ENCODE measurements around the gene CHCHD3. TPM values are rescaled to one million over a fixed set of nuclear protein-coding genes. Genes with fewer than 3 reads are reported as not detected.

CHCHD3 gene
- total and polyA plus RNA-seq, 2 of the 4 experiments (the other 2 are of a cell fraction): 56.9 to 141 TPM

GRCh38 chr7:132779164-132779563, 302.7 kb downstream of the CHCHD3 start:
- intact Hi-C loops (cut with micrococcal nuclease): no loop called here

More at GRCh38 chr7:132779164-132779563, 302.7 kb downstream of the CHCHD3 start:
- H3K23ac ChIP-seq (ENCODE audit: low read depth, low read length): no peak overlapping the region
- in situ Hi-C loops (cut with MboI; ENCODE audit: low sequenced_read_pairs) (no loop called here), dilution Hi-C loops (cut with HindIII; ENCODE audit: low sequenced_read_pairs, unreplicated experiment) (no loop called here)
- WGBS, 2 experiments (ENCODE audit: extremely low coverage in 2 of 2, insufficient read length in 1 of 2): no CpG with 5 or more reads among the region's 2 CpGs
- ChIA-PET CTCF (interaction anchor here (0.6 kb wide), 1 partner anchor 26 kb away, joined by 3 read pairs; no protein-coding TSS in a partner anchor), POLR2A (ENCODE audit: unreplicated experiment) (no interaction called here)
- no peak overlapping the region for H3K4ac ChIP-seq (ENCODE audit: low read depth, low read length)
- H3K27me3 ChIP-seq (ENCODE audit: control insufficient read depth, insufficient read depth, low read length): peaks cover 5% of the 10 kb centered on the region
- H3K4me3 ChIP-seq (ENCODE audit: insufficient read depth, low read depth, low read length): no peak overlapping the region
- peaks cover 8% of the 10 kb centered on the region for H3K4me1 ChIP-seq (ENCODE audit: control insufficient read depth, insufficient read depth, low read length)
- H2AK9ac ChIP-seq (replicated peaks; ENCODE audit: low read depth, low read length, poor library complexity): no peak overlapping the region
- no peak overlapping the region for H2AFZ ChIP-seq (replicated peaks; ENCODE audit: low read length, poor library complexity)
- no peaks in the 10 kb centered on the region for H3K9me3 ChIP-seq (ENCODE audit: control insufficient read depth, insufficient read depth, low read length)
- H2BK20ac ChIP-seq (ENCODE audit: low read depth, low read length): no peak overlapping the region
- H2BK15ac ChIP-seq (ENCODE audit: low read depth, low read length): no peak overlapping the region
- no peak overlapping the region for H3K4me2 ChIP-seq (ENCODE audit: low read depth, low read length)
- no peak overlapping the region for H3K18ac ChIP-seq (ENCODE audit: low read depth, low read length)
- peaks cover 9% of the 10 kb centered on the region; the same call in 1 of the 2 replicates for H3K9me1 ChIP-seq (ENCODE audit: insufficient read depth, low read length)
- no peak overlapping the region for H2AK5ac ChIP-seq (ENCODE audit: low read depth, low read length)
- H3K56ac ChIP-seq (ENCODE audit: extremely low read depth, insufficient read depth, low read length): no peak overlapping the region
- H2BK120ac ChIP-seq (ENCODE audit: low read depth, low read length): no peak overlapping the region
- H3K36me3 ChIP-seq (ENCODE audit: control insufficient read depth, insufficient read depth, low read length): no peaks in the 10 kb centered on the region
- H2BK5ac ChIP-seq (ENCODE audit: low read depth, low read length, poor library complexity, severe bottlenecking): no peak overlapping the region
- ATAC-seq (ENCODE audit: low read depth) (no peak), DNase-seq (no peak)
- no peak overlapping the region for H4K91ac ChIP-seq (ENCODE audit: insufficient read depth, low read depth, low read length)
- no peaks in the 10 kb centered on the region for H3K79me1 ChIP-seq (ENCODE audit: low read depth in 1 of 2, low read length in 2 of 2)
- no peak overlapping the region for H4K5ac ChIP-seq (ENCODE audit: low read depth, low read length)
- no peak overlapping the region for H3K27ac ChIP-seq (ENCODE audit: insufficient read depth, low read length)
- H3K14ac ChIP-seq (replicated peaks; ENCODE audit: low read depth, low read length): no peak overlapping the region
- H4K20me1 ChIP-seq (ENCODE audit: insufficient read depth, low read length): no peaks in the 10 kb centered on the region
- no peak for TF ChIP-seq BHLHE40 (IDR thresholded peaks at IDR 0.05; ENCODE audit: low read depth, low read length)
- no peak for TF ChIP-seq CTCF (conservative IDR thresholded peaks at IDR 0.05; ENCODE audit: low read depth, low read length)
- no peak for TF ChIP-seq NFE2L2 (IDR thresholded peaks at IDR 0.05; ENCODE audit: low read depth, low read length)
- no peak for TF ChIP-seq USF2 (IDR thresholded peaks at IDR 0.05; ENCODE audit: low read depth, low read length)
- no peak for TF ChIP-seq RFX5 (IDR thresholded peaks at IDR 0.05; ENCODE audit: low read depth, low read length)
- no peak for TF ChIP-seq FOS (IDR thresholded peaks at IDR 0.05; ENCODE audit: low read depth, low read length)
- no peak for TF ChIP-seq ELK1 (IDR thresholded peaks at IDR 0.05; ENCODE audit: borderline replicate concordance, low read depth, low read length)
- TF ChIP-seq SMC3 (IDR thresholded peaks at IDR 0.05; ENCODE audit: low read depth, low read length): no peak
- TF ChIP-seq CEBPB (IDR thresholded peaks at IDR 0.05; ENCODE audit: low read depth, low read length): no peak
- TF ChIP-seq MAFK (IDR thresholded peaks at IDR 0.05; ENCODE audit: low read depth, low read length): no peak
- TF ChIP-seq CHD1 (IDR thresholded peaks at IDR 0.05; ENCODE audit: low read depth, low read length): no peak
- no peak for TF ChIP-seq MXI1 (IDR thresholded peaks at IDR 0.05; ENCODE audit: borderline replicate concordance, low read depth, low read length)
- no peak for TF ChIP-seq POLR2A (IDR thresholded peaks at IDR 0.05; ENCODE audit: low read depth, low read length)
- no peak for TF ChIP-seq RAD21 (IDR thresholded peaks at IDR 0.05; ENCODE audit: low read length)
- TF ChIP-seq MAZ (IDR thresholded peaks at IDR 0.05; ENCODE audit: borderline replicate concordance, low read depth, low read length): no peak
- TF ChIP-seq RCOR1 (IDR thresholded peaks at IDR 0.05; ENCODE audit: insufficient replicate concordance, low read length): no peak
- BruUV-seq (replicated peaks): no TSS peak
- no peak overlapping the region for H4K8ac ChIP-seq (ENCODE audit: low read depth in 2 of 2, low read length in 2 of 2)
- no peak overlapping the region for H3K9ac ChIP-seq (ENCODE audit: low read depth, low read length)
